GM12865 (cell line): ENCODE measurements around the gene DEFB112.

Experiments used
- DNase-seq: peaks from one replicate; pipeline ENCODE4 v3.0.0; 2010; ENCODE audit warnings: low read depth
- H3K4me3 ChIP-seq: 2 replicates; pipeline ENCODE4 v1.5.1; 2011; ENCODE audit warnings: mild to moderate bottlenecking, low read depth, low read length, control low read depth
- TF ChIP-seq, protein P1 (sequence below): IDR thresholded peaks from 2 replicates; pipeline ENCODE4 v1.5.1; 2011; ENCODE audit warnings: low read length, control low read depth, low read depth, inconsistent platforms; ENCODE audit not compliant: insufficient read depth; ENCODE audit errors: missing control alignments

Gene DEFB112

DNA sequence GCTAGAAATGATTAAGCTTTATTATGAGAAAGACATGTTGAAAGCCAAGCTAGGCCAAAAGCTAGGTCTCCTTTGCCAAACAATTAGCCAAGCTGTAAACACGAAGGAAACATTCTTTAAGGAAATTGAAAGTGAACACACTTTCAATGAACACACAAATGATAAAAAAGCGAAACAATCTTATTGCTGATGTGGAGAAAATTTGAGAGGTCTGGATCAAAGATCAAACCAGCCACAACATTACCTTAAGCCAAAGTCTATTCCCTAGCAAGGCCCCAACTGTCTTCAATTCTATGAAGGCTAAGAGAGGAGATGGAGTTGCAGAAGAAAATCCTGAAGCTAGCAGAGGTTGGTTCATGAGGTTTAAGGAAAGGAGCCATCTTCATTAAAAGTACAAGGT lies 40.2 kb upstream of the DEFB112 start:
- H3K4me3 ChIP-seq = no peak overlapping the region

DNA sequence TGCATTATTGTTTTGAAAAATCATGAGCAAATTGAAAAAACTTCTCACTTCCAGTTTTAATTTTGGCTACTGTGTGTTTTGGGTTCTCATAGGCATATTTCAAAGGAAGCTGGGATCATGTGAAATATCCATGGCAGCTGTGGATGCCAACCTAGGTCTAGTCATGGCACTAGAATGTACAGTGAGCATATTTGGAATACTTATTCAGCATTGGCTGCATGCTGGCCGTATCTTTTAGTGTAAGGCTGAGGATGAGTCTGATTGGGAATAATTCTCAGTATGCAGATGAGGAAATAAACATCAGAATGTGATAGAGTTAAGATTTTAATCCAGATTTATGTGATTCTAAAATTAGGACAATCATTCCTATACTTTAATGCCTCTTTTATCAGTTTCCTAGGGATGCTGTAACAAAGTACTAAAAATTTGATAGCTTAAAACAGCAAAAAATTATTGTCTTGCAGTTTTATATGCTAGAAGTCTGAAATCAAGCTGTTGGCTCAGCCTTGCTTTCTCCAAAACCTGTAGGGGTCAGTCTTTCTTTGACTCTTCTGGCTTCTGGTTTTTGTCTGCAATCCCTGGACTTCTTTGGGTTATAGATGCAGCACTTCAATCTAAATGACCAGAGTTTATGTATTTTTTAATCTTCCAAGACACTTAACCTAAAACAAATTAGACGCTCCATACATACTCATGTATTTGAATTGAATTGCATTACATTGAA lies 37.7 kb upstream of the DEFB112 start:
- H3K4me3 ChIP-seq = no peak overlapping the region
- no peak for DNase-seq
- TF ChIP-seq, protein P1, sequence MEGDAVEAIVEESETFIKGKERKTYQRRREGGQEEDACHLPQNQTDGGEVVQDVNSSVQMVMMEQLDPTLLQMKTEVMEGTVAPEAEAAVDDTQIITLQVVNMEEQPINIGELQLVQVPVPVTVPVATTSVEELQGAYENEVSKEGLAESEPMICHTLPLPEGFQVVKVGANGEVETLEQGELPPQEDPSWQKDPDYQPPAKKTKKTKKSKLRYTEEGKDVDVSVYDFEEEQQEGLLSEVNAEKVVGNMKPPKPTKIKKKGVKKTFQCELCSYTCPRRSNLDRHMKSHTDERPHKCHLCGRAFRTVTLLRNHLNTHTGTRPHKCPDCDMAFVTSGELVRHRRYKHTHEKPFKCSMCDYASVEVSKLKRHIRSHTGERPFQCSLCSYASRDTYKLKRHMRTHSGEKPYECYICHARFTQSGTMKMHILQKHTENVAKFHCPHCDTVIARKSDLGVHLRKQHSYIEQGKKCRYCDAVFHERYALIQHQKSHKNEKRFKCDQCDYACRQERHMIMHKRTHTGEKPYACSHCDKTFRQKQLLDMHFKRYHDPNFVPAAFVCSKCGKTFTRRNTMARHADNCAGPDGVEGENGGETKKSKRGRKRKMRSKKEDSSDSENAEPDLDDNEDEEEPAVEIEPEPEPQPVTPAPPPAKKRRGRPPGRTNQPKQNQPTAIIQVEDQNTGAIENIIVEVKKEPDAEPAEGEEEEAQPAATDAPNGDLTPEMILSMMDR = no peak

More for the DNA sequence above, 40.2 kb upstream of the DEFB112 start:
- DNase-seq = no peak
- TF ChIP-seq, protein P1 = no peak

DNA sequence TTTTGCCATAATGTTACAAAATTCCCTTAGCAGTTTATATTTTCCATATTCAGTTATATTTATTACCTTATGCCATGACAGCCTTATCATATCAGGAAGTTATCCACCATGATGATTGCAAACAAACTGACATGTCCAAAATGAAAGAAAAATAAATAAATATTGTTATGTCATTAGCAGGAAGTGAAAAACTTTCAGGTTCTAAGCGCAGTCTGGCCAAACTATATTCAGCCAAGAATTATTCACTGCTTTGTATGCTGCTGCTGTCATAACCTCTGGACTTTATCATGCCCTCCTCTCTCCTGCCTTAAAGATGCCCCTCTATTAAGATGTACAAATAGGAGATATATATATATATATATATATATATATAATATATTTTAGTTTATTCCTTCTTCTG lies 27.7 kb upstream of the DEFB112 start:
- DNase-seq = no peak
- TF ChIP-seq, protein P1 = no peak
- no peak overlapping the region for H3K4me3 ChIP-seq

DNA sequence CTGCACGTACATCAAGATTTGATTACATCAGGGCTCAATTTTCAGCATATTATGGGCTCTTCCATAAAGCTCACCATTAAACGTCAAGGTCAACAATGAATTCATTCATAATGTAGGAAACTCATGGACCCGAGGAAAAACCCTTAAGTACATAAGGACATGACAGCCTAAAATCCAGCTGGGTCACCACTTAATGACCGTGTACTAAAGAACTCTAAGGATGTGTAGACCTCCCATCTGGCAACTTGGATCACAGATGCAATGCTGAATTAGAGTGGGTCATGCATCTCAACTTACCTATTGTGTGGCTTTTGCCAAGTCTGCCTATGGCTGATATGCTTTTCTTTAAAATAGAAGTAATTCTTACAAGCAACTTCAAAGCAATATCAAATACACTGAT lies 26.7 kb upstream of the DEFB112 start:
- H3K4me3 ChIP-seq = no peak overlapping the region

DNA sequence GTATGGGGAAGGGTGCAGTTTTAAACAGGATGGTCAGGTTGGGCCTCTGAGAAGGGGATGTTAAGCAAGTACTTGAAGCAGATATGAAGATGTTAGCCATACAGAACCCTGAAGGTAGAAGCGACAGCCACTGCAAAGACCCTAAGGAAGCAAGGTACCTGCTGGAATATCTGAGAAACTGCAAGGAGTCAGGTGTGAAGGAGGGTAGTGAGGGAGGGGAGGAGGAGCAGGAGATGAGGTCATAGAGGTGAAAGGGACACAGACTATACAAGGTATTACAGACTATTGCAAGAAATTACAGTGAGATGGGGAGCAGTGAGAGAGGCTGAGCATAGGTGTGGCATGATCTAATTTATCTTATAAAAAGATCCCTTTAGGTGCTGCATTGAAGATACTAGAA lies 22.2 kb upstream of the DEFB112 start:
- DNase-seq = no peak
- H3K4me3 ChIP-seq = no peak overlapping the region
- TF ChIP-seq, protein P1 = no peak

More for the DNA sequence above, 26.7 kb upstream of the DEFB112 start:
- no peak for DNase-seq
- TF ChIP-seq, protein P1 = no peak

DNA sequence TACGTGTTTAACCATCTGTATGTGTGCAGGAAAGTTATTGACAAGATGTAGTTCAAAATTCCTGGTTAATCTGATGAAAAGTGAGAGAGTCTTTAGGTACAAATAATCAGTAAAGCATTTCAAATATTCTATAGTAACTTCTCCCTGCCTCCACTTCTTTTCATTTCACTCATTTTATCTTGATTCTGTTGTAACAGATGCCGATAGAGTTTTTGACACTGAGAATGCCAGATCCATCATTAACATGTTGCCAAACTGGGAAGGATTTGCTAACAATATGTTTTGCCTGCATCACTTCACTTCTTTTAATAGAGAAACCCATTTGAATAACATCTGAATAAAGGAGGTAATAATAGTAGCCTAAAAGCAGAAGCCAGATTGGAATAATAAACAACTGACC lies 20.4 kb upstream of the DEFB112 start:
- DNase-seq = no peak
- TF ChIP-seq, protein P1 = no peak

DNA sequence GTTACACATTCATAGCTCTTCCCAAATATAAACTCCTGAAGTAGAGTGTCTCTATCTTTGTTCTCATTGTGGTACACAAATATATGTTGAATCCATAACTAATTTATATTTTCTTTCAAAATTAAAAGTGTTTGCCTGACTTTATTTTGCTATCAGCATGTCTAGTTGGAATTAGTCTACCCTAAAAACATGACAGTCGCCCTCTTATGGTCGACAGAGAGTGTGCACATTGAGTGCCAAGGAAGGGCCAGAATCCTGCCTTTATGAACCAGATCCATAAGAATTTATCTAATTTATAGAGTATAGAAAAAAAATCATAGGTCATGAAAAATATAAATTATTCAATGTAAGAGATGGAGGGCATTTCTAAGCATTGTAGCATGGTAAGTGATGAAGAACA lies 12.3 kb upstream of the DEFB112 start:
- no peak overlapping the region for H3K4me3 ChIP-seq
- DNase-seq = peak; percentile 15
- TF ChIP-seq, protein P1 = peak; percentile 49

More for the DNA sequence above, 20.4 kb upstream of the DEFB112 start:
- no peak overlapping the region for H3K4me3 ChIP-seq
